GM21619 (cell line): ENCODE results near the gene XPO4.
A peak's percentile ranks its signal among the peaks of the same experiment; 100 is the strongest.
"Not testable (repeated sequence)": the region's sequence is repeated elsewhere in the genome, so short reads cannot be mapped to it uniquely, and the experiment has no call there.

Experiments
- ATAC-seq: cut with Tn5 transposase; IDR thresholded peaks from one replicate; pipeline ENCODE4 v1.9.1; 2021; ENCODE audit not compliant: unreplicated experiment

The XPO4 gene

GRCh38 chr13:20789665-20790064, 112.9 kb downstream of the XPO4 start:
- ATAC-seq = no peak

- ATAC-seq = no peak
Measured at GRCh38 chr13:20788312-20788711, 114.2 kb downstream of the XPO4 start.

DNA sequence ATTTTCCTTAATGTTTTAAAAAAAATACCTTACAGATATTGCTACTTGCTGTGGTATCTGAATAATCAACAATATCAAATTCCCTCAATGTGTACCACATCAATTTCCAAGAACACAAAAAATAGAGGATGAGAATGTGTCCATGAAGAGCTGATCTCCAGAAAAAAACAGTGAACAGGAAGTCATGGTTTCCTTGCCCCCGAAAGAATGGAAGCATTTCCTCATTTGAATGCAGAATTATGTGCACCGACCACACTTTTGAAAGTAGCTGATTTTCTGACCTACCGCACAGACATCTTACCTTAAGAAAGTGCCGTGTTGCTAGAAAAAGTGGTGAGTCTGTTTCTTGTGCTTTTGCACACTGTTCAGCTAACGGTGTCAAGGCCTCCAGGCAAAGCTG, 115.4 kb downstream of the XPO4 start:
- no peak for ATAC-seq

GRCh38 chr13:20782116-20782708, 120.3 kb downstream of the XPO4 start:
- ATAC-seq = no peak

- ATAC-seq = no peak
Measured at GRCh38 chr13:20780317-20780716, 122.2 kb downstream of the XPO4 start.

- ATAC-seq = no peak
Measured at GRCh38 chr13:20779405-20779804, 123.1 kb downstream of the XPO4 start.

GRCh38 chr13:20778311-20778710, 124.2 kb downstream of the XPO4 start:
- ATAC-seq = no peak

DNA sequence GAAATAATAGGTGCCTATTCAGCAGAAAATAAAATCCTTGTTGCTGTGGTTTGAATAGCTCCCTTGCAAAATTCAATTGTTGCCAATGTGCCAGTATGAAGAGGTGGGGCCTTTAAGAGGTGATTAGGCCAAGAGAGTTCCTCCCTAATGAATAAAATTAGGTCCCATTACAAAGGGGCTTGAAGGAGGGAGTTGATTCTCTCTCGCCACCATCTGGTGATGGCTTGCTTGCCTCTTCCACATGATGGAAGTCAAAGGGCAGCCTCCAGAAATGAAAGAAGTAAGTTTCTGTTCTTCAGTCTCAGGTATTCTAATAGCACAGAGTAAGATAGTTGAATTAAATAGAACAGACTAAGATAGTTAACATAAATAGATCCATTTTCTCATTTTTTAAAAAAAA, 125.8 kb downstream of the XPO4 start:
- no peak for ATAC-seq

- ATAC-seq = no peak
Measured at GRCh38 chr13:20775961-20776360, 126.6 kb downstream of the XPO4 start.

DNA sequence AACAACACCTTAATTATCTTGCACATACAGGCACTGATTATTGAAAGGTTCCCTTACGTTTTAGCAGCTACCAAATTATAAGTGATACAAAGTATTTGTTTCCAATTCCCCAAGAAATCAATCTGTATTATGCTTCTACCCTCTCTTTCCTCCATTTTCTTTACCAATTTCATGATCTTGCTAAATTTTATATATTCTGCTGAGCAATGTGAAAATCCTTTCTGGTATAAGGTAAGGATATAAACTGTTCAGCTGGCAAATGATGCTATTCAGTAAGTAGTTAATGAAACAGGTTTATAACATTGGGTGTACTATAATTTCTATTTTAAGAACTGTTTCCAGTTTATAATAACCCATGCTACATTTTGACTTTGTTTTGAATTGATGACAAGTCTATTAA, 127.8 kb downstream of the XPO4 start:
- ATAC-seq = no peak

- ATAC-seq = peak; percentile 74
Measured at GRCh38 chr13:20773194-20774080, 129.1 kb downstream of the XPO4 start, which contains the start of gene EEF1AKMT1. Gene EEF1AKMT1 (minus strand): TSS chr13:20773961. CDS start chr13:20757598, 16,363 bp downstream.

- no peak for ATAC-seq
Measured at GRCh38 chr13:20772401-20773131, 130.0 kb downstream of the XPO4 start.

- ATAC-seq = no peak
Measured at GRCh38 chr13:20769834-20770233, 132.7 kb downstream of the XPO4 start.

DNA sequence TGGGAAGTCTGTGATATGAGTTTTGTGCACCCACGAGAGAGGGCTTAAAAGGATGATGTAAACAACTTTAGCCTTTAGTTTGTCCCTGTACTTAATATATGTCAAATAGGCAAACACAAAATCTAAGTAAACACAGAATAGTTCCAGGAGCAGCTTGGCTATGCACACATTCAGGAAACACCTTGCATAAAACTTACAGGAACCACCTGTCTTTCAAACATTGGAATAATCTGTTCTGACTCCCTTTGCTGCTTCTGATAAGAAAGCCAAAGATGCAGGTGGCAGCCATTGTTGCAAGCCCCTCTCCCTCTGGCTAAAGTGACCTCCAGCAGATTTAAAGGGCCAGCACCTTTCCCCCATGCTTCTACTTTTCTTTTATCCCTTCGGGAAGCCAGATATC, 133.5 kb downstream of the XPO4 start:
- ATAC-seq = no peak

- ATAC-seq = no peak
Measured at GRCh38 chr13:20767309-20767943, 135.1 kb downstream of the XPO4 start.

DNA sequence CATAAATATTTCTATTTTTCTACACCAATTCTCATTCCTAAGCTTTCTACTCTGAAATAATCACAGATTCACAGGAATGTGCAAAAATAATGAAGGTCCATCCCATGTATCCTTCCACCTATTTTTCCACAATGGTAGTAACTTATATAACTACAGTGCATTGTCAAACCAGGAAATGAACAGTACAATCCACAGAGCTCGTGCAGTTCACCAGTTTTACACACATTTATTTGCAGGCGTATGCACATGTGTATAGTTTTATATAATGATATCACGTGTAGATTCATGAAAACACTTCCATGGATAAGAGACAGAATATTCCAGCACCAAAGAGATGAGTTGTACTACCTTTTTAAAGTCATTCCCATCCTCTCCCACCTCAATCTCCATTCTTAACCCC, 141.7 kb downstream of the XPO4 start:
- no peak for ATAC-seq

DNA sequence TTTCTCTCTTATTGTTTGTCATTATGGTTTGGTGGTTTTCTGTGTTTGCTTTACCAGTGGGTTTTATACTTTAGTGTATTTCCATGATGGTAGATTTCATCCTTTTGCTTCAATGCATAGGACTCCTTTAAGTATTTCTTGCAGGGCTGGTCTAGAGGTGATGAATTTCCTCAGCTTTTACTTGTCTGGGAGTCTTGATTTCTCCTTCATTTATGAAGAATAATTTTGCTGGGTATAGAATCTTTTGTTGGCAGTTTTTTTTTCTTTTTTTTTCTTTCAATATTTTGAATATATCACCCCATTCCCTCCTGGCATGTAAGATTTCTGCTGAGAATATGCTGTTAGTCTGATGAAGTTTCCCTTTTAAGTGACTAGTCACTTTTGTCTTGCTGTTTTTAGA, 148.5 kb downstream of the XPO4 start:
- no peak for ATAC-seq

GRCh38 chr13:20749377-20749776, 153.2 kb downstream of the XPO4 start:
- no peak for ATAC-seq

- not testable (repeated sequence) for ATAC-seq
Measured at GRCh38 chr13:20743830-20744404, 158.6 kb downstream of the XPO4 start.

DNA sequence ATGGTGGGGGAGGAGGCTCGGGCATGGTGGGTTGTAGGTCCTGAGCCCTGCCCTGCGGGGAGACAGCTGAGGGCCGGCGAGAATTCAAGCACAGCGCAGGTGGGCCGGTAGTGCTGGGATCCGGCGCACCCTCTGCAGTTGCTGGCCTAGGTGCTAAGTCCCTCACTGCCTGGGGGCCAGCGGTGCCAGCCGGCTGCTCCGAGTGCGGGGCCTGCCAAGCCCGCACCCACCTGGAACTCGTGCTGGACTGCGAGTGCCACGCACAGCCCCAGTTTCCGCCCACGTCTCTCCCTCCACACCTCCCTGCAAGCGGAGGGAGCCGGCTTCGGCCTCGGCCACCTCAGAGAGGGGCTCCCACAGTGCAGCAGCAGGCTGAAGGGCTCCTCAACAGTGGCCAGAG, 162.5 kb downstream of the XPO4 start:
- no peak for ATAC-seq

- ATAC-seq = no peak
Measured at GRCh38 chr13:20738616-20739015, 163.9 kb downstream of the XPO4 start.
